GM23338 (cell line): ENCODE data around the gene SCG5.

Source experiments
- CREB1 ChIP-seq: fragments of 250-450 bp; sonication (Bioruptor Pico); IDR thresholded peaks from 2 replicates; pipeline ENCODE4 v1.5.0; 2020; ENCODE audit warnings: low read depth, mild to moderate bottlenecking, moderate library complexity
- CTCF ChIP-seq, 2 experiments: fragments of 200-600 bp in 1 of 2; sonication (generic) in 1 of 2; conservative IDR thresholded peaks; 2 replicates each; pipeline versions ENCODE4 v1.5.1 to v1.6.1; 2016 to 2017; ENCODE audit warnings: antibody characterized with exemption in 2 of 2, low read depth in 2 of 2, mild to moderate bottlenecking in 2 of 2, moderate library complexity in 1 of 2
- ETS1 ChIP-seq: IDR thresholded peaks from 2 replicates; pipeline ENCODE4 v1.6.1; 2016; ENCODE audit warnings: antibody characterized with exemption
- EZH2 ChIP-seq: fragments of 200-600 bp; sonication (generic); IDR thresholded peaks from one replicate; pipeline ENCODE4 v1.8.0; 2017; ENCODE audit warnings: antibody characterized with exemption, mild to moderate bottlenecking, low read depth; ENCODE audit not compliant: unreplicated experiment
- EZH2phosphoT487 ChIP-seq: fragments of 200-600 bp; sonication (generic); IDR thresholded peaks from one replicate; pipeline ENCODE4 v1.8.1; 2018; ENCODE audit warnings: antibody characterized with exemption; ENCODE audit not compliant: unreplicated experiment
- JUNB ChIP-seq: IDR thresholded peaks from one replicate; pipeline ENCODE4 v1.6.1; 2016; ENCODE audit warnings: antibody characterized with exemption; ENCODE audit not compliant: unreplicated experiment
- POLR2AphosphoS5 ChIP-seq: IDR thresholded peaks from 2 replicates; pipeline ENCODE4 v1.6.1; 2016; ENCODE audit warnings: antibody characterized with exemption, low read depth
- REST ChIP-seq: IDR thresholded peaks from one replicate; pipeline ENCODE4 v1.6.1; 2018; ENCODE audit warnings: antibody characterized with exemption; ENCODE audit not compliant: unreplicated experiment

GRCh38 chr15:32656496-32656895 lies 15.0 kb downstream of the SCG5 start:
- no peak for TF ChIP-seq CTCF (conservative IDR thresholded peaks at IDR 0.05; ENCODE audit: low read depth in 2 of 2)
- TF ChIP-seq POLR2AphosphoS5, result no peak
- TF ChIP-seq EZH2, result no peak
- no peak for TF ChIP-seq JUNB
- no peak for TF ChIP-seq EZH2phosphoT487
- TF ChIP-seq REST, result no peak
- no peak for TF ChIP-seq ETS1
- no peak for TF ChIP-seq CREB1 (CRISPR knock-in tag)
